Lower lobe of right lung (tissue), 2 donors: ENCODE results near the gene DSG2. TPM values are rescaled to one million over a fixed set of nuclear protein-coding genes. Genes with fewer than 3 reads are reported as not detected.

Experiments used
- ATAC-seq, 2 donors: fragments of 200-7000 bp; cut with Tn5 transposase; one replicate each; pipeline ENCODE4 v1.9.1; 2020 to 2022; ENCODE audit warnings: mild to moderate bottlenecking in 2 of 2, moderate library complexity in 2 of 2
- DNase-seq: peaks from one replicate; pipeline ENCODE4 v3.0.0-alpha.2; 2020
- H3K27ac ChIP-seq: fragments of 200-600 bp; one replicate; pipeline ENCODE4 v1.8.0; 2022
- H3K27me3 ChIP-seq: fragments of 200-600 bp; one replicate; pipeline ENCODE4 v1.8.0; 2022; ENCODE audit warnings: low read depth
- H3K36me3 ChIP-seq: fragments of 200-600 bp; one replicate; pipeline ENCODE4 v1.8.0; 2022; ENCODE audit warnings: mild to moderate bottlenecking
- H3K4me1 ChIP-seq: fragments of 200-600 bp; one replicate; pipeline ENCODE4 v1.8.0; 2022
- H3K4me3 ChIP-seq: fragments of 200-600 bp; one replicate; pipeline ENCODE4 v1.8.0; 2022; ENCODE audit warnings: mild to moderate bottlenecking
- H3K9me3 ChIP-seq: fragments of 200-600 bp; one replicate; pipeline ENCODE4 v1.8.0; 2022
- intact Hi-C: fragments of 100-400 bp; cut with DNase I; formaldehyde crosslinking; loops from one replicate; pipeline ENCODE4 v1.11.0; 2022
- total RNA-seq: library from RNA; stranded (reverse); fragmentation: NEBNext Ultra II Directional; extraction: Animal tissue kit (Norgen Biotek cat#: 25700); gene quantifications from one replicate; pipeline ENCODE4 v1.2.1, GENCODE V29; 2021
- TF ChIP-seq, protein P1 (sequence below): fragments of 200-600 bp; IDR thresholded peaks from one replicate; pipeline ENCODE4 v1.8.0; 2022; ENCODE audit warnings: antibody characterized with exemption, mild to moderate bottlenecking
- donor health status: DM: no; HTN: yes; CAD: no; lungs with severe emphysema.

DSG2 gene
- total RNA-seq, 1 donor from 2014 or later: 27.6 TPM

DNA sequence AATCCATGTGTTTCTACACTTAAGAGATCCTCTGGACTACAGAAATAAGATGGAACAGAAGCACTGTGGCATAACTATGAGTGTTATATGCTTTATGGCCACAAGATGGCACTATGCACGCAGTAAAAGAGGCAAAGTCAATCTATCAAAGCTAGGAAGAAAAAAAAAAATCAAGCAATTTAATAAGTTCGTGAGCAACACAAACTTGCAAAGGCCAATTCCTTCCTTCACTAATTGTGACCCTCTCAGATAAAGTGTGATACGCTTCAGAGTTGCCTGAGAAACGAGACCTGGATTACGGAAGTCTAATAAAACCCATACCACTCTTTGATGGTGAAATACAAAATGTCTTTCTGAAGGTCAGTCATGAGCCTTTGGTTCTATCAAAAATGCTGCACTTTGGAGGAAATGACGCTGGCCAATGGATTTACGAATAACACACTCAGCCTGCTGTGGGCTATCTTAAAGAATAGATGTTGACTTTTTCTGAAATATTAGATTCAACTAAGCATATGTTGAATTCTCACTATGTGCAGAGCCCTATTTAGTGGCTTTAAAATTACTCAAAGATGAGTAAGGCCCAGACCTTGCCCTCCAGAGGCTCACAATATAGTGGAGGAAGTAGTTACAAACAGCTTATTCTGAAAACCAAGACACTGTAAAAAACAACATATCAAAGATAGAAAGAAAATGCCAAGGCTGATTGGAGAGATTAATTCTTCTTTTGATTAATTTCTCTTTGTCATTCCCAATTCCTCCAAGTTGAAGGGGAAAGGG lies 58.2 kb downstream of the DSG2 start:
- Histone ChIP-seq H3K36me3 (no peaks in the 10 kb centered on the region), H3K4me3 (no peak overlapping the region), H3K9me3 (no peaks in the 10 kb centered on the region), H3K27me3 (no peaks in the 10 kb centered on the region), H3K4me1 (no peaks in the 10 kb centered on the region), H3K27ac (no peak overlapping the region)
- DNase-seq (no peak), ATAC-seq (peak; percentile 78 to 85)
- intact Hi-C loops: loop anchor here (5.0 kb wide), 1 partner anchor 166 kb away; no protein-coding TSS in a partner anchor
- TF ChIP-seq, protein P1, sequence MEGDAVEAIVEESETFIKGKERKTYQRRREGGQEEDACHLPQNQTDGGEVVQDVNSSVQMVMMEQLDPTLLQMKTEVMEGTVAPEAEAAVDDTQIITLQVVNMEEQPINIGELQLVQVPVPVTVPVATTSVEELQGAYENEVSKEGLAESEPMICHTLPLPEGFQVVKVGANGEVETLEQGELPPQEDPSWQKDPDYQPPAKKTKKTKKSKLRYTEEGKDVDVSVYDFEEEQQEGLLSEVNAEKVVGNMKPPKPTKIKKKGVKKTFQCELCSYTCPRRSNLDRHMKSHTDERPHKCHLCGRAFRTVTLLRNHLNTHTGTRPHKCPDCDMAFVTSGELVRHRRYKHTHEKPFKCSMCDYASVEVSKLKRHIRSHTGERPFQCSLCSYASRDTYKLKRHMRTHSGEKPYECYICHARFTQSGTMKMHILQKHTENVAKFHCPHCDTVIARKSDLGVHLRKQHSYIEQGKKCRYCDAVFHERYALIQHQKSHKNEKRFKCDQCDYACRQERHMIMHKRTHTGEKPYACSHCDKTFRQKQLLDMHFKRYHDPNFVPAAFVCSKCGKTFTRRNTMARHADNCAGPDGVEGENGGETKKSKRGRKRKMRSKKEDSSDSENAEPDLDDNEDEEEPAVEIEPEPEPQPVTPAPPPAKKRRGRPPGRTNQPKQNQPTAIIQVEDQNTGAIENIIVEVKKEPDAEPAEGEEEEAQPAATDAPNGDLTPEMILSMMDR: peak; percentile 89

DNA sequence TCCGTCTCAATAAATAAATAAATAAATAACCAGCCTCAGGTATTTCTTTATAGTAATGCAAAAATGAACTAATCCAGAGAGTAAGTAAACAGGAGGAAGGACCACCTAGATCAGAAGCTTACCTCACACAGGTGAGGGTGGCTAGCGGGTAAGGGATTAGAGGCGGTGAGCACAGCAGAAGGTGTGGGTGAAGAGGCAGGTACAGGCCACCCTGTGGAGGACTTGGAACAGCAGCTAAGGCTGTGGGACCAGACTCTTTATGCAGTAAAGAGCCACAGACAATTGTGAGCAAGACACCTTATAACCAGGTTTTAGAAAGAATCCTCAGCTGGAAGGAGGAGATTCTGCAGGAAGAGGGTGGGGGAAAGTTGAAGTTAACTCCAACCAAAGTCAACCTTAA lies 59.5 kb downstream of the DSG2 start:
- no peaks in the 10 kb centered on the region for H3K36me3 ChIP-seq
- H3K27ac ChIP-seq: no peak overlapping the region
- H3K9me3 ChIP-seq: no peaks in the 10 kb centered on the region
- no peaks in the 10 kb centered on the region for H3K27me3 ChIP-seq
- no peaks in the 10 kb centered on the region for H3K4me1 ChIP-seq
- intact Hi-C loops: loop anchor here (5.0 kb wide), 1 partner anchor 165 kb away; no protein-coding TSS in a partner anchor
- TF ChIP-seq, protein P1: no peak
- no peak overlapping the region for H3K4me3 ChIP-seq
- DNase-seq (no peak), ATAC-seq (no peak)

DNA sequence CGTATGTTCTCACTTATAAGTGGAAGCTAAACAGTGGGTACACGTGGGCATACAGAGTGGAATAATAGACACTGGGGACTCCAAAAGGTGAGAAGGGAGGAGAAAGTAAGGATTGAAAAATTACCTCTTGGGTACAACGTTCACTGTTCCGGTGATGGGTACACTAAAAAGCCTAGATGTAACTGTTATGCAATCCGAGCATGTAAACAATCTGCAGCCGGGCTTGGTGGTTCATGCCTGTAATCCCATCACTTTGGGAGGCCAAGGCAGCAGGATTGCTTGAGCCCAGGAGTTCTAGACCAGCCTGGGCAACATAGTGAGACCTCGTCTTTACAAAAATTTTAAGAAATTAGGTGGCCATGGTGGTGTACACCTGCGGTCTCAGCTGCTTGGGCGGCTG lies 60.6 kb downstream of the DSG2 start:
- no peaks in the 10 kb centered on the region for H3K27me3 ChIP-seq
- DNase-seq: no peak
- TF ChIP-seq, protein P1: no peak
- H3K27ac ChIP-seq: no peak overlapping the region
- no peak overlapping the region for H3K4me3 ChIP-seq
- intact Hi-C loops: loop anchor here (5.0 kb wide), 1 partner anchor 164 kb away; no protein-coding TSS in a partner anchor
- H3K9me3 ChIP-seq: no peaks in the 10 kb centered on the region
- H3K36me3 ChIP-seq: no peaks in the 10 kb centered on the region
- no peak for ATAC-seq
- H3K4me1 ChIP-seq: no peaks in the 10 kb centered on the region

- Histone ChIP-seq H3K4me1 (no peaks in the 10 kb centered on the region), H3K27me3 (peaks cover 5% of the 10 kb centered on the region), H3K4me3 (no peak overlapping the region), H3K9me3 (no peaks in the 10 kb centered on the region), H3K36me3 (no peaks in the 10 kb centered on the region), H3K27ac (no peak overlapping the region)
- TF ChIP-seq, protein P1: no peak
- ATAC-seq (no peak), DNase-seq (no peak)
- intact Hi-C loops: no loop called here
Observed at GRCh38 chr18:31562726-31563125, 64.7 kb downstream of the DSG2 start.

DNA sequence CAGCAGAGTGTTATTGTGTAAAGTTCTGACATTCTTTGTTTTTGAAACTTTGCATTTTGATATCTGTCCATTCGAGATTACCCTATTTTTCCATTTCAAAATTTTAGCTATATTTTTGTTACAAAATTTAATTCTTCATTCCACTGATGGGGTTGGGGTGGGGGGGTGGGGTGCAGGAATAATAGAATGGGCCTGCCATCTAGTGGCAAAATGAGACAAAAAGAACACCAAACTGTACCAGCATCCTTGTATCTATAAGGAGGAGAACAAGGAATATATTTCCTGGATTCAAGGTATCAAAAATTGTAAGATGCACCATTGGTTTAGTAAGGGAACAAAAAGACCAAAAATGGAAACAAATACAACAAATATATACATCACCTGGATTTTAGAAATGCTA lies 65.8 kb downstream of the DSG2 start:
- Histone ChIP-seq H3K9me3 (no peaks in the 10 kb centered on the region), H3K27ac (no peak overlapping the region), H3K27me3 (peaks cover 5% of the 10 kb centered on the region), H3K4me1 (no peaks in the 10 kb centered on the region), H3K4me3 (no peak overlapping the region), H3K36me3 (no peaks in the 10 kb centered on the region)
- intact Hi-C loops: no loop called here
- no peak for ATAC-seq
- DNase-seq: no peak
- TF ChIP-seq, protein P1: no peak
